Measurements from ENCODE around the gene CD44. TPM values are rescaled to one million over a fixed set of nuclear protein-coding genes. Genes with fewer than 3 reads are reported as not detected.

The CD44 gene
- total and polyA plus RNA-seq, 12 donors = 7.0 to 104 (median 25.2) TPM

DNA sequence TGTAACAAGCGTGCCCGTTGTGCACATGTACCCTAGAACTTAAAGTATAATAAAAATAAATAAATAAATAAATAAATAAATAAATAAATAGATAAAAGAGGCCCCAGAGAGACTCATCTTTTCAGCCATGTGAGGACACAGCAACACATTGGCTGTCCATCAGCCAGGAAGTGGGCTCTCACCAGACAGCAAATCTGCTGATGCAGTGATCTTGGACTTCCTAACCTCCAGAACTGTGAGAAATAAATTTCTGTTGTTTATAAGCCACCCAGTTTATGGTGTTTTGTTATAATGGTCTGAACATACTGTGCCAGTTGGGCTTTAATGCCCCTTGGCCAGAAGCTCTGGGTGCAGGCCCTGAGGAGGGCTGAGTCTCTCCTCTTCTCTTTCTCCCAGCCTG, 42.2 kb upstream of the CD44 start:
- Histone ChIP-seq H3K36me3 (no peaks in the 10 kb centered on the region), H3K4me3 (no peak overlapping the region), H3K27me3 (no peaks in the 10 kb centered on the region), H3K27ac (no peak overlapping the region), H3K9me3 (peaks cover 0 to 13% (median 0%) of the 10 kb centered on the region in 11 donors), H3K4me1 (peaks cover 0 to 43% (median 24%) of the 10 kb centered on the region in 9 donors)
- DNase-seq (no peak), ATAC-seq (no peak)
- TF ChIP-seq, protein P1, sequence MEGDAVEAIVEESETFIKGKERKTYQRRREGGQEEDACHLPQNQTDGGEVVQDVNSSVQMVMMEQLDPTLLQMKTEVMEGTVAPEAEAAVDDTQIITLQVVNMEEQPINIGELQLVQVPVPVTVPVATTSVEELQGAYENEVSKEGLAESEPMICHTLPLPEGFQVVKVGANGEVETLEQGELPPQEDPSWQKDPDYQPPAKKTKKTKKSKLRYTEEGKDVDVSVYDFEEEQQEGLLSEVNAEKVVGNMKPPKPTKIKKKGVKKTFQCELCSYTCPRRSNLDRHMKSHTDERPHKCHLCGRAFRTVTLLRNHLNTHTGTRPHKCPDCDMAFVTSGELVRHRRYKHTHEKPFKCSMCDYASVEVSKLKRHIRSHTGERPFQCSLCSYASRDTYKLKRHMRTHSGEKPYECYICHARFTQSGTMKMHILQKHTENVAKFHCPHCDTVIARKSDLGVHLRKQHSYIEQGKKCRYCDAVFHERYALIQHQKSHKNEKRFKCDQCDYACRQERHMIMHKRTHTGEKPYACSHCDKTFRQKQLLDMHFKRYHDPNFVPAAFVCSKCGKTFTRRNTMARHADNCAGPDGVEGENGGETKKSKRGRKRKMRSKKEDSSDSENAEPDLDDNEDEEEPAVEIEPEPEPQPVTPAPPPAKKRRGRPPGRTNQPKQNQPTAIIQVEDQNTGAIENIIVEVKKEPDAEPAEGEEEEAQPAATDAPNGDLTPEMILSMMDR (IDR thresholded peaks at IDR 0.05) = no peak
- 46 to 83% methylated on average over 2 of the region's 2 CpGs for WGBS, 2 donors
- intact Hi-C loops (cut with DNase I) = no loop called here

DNA sequence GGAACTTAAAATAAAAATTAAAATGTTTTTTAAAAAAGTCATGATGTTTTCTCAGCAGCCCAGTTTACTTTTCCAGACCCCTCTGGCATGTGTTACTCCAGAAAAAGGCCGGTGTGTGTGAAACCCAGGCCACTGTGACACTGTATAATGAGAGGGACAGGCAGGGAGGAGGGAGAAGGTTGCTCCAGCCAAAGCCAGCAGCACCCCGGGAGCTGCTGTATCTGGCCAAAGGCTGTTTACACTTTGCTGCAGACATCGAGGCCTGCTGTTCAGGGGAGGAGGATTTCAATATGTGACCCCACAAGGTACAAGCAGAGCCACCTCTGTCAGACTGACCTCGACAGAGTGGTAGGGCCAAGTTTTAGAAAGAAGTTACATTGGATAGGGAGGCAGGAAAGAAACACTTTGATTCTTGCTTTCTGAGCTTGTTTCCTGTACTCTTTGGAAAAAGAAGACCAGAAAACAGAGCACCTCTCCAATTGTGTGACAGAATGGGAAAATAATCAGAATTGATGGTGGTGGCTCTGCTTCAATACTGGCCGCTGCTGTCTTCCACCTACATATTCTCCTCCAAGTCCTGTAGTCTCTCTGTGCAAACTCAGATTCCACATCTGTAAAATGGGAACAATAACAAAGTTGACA, 41.0 kb upstream of the CD44 start:
- Histone ChIP-seq H3K36me3 (no peaks in the 10 kb centered on the region), H3K27me3 (no peaks in the 10 kb centered on the region), H3K4me1 (peaks cover 0 to 43% (median 24%) of the 10 kb centered on the region in 9 donors), H3K4me3 (no peak overlapping the region), H3K9me3 (peaks cover 0 to 13% (median 0%) of the 10 kb centered on the region in 11 donors), H3K27ac (peak overlapping the region in 7 of 10 donors; percentile 9 to 94 (median 40))
- ATAC-seq (no peak), DNase-seq (no peak)
- intact Hi-C loops (cut with DNase I) = no loop called here
- 36 to 47% methylated on average over 5 of the region's 5 CpGs for WGBS, 2 donors
- TF ChIP-seq, protein P1 (IDR thresholded peaks at IDR 0.05) = no peak

DNA sequence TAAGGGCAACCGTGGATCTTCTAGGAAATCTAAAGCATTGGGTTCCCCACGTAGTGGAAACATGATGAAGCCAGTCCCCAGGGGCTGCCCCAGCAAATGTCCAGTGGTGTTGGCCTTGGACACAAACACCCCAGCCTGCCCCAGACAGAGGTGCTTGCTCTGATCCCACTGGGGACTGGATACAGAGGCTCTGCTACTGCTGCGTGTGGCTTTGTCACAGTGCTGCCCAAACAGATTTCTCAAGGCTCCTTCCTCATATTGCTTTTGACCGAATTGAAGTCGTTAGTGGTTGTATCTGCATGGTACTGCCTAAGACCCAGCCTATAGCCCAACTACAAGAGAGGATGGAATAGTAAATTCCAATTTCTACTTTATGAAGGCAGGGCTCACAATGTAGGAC, 40.1 kb upstream of the CD44 start:
- peak overlapping the region; percentile 67 to 94 (median 77) for H3K27ac ChIP-seq
- peaks cover 0 to 13% (median 0%) of the 10 kb centered on the region in 11 donors for H3K9me3 ChIP-seq
- no peak overlapping the region for H3K4me3 ChIP-seq
- DNase-seq (peak in 1 of 2 donors; percentile 18), ATAC-seq (peak in 4 of 8 donors; percentile 2 to 18 (median 10))
- intact Hi-C loops (cut with DNase I) = no loop called here
- TF ChIP-seq, protein P1 (IDR thresholded peaks at IDR 0.05) = no peak
- no peaks in the 10 kb centered on the region for H3K27me3 ChIP-seq
- H3K36me3 ChIP-seq = no peaks in the 10 kb centered on the region
- H3K4me1 ChIP-seq = peaks cover 0 to 43% (median 24%) of the 10 kb centered on the region in 9 donors
- 74 to 83% methylated on average over 5 of the region's 5 CpGs for whole genome bisulfite sequencing, 2 donors

DNA sequence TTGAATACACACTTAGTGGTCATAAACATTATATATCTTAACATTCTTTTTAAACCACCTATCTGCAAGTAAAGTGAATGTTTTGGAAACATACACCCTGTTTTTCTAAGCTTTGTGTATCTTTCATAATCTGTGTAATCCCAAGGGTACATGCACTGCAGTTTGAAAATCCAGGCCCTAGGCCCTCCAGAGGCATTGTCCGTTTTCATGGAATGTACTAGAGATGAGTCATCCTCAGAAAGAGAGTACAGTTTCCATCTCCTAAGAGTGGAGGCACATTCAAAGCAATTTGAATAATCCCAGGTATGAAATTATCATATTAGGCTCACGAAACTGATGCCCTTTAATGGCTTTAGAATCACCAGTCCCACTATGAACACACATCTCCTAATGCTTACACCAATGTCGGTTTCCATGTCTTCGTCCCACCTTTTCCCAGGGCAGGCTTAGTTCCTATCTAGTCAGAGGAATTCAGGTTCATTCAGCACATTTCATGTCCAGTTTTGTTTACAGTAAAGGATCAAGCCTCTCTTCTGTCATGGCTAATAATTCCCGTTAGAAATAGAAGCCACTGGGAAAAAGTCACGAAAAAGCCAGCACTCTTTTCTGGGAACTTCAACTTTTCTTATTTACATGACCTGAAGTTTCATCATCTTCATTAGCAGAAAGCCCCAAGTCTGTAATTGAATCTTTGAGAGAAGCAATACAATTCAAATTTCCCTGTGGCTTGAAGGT, 39.5 kb upstream of the CD44 start:
- Histone ChIP-seq H3K9me3 (peaks cover 0 to 13% (median 0%) of the 10 kb centered on the region in 11 donors), H3K27ac (peak overlapping the region; percentile 67 to 94 (median 77)), H3K4me3 (no peak overlapping the region), H3K27me3 (no peaks in the 10 kb centered on the region), H3K36me3 (no peaks in the 10 kb centered on the region), H3K4me1 (peaks cover 0 to 43% (median 24%) of the 10 kb centered on the region in 9 donors)
- TF ChIP-seq, protein P1 (IDR thresholded peaks at IDR 0.05) = no peak
- no peak for DNase-seq
- WGBS, 2 donors = 59 to 67% methylated on average over 6 of the region's 6 CpGs
- intact Hi-C loops (cut with DNase I) = no loop called here
- ATAC-seq = peak; percentile 56 to 77 (median 69)
